Measurements from ENCODE around the gene CMTM8.

DNA sequence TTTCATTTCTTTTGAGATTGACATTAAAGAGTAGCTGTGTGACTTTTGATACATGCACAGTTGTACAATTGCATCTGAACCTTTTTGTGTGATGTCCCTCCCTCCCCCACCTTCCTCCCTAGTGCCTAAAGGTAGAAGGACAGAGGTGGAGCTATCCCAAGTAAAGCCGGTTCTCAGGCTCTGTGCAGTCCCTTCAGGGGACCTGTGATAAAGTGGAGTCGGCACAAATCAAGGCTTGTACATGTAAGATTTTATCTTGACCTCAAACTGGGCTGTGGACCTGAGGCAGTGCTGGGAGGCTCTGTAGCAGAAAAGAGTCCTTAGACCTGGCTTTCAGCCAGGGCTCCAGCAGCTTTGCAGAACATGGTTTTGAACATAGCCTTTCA, 97.6 kb downstream of the CMTM8 start:
- TF ChIP-seq GATA2 (IDR thresholded peaks at IDR 0.05; ENCODE audit: low read depth, low read length) (no peak), GATA3 (IDR thresholded peaks at IDR 0.05; ENCODE audit: low read depth, low read length) (no peak)
